Measurements from ENCODE around the gene PFN3.

PFN3 gene
- total RNA-seq = 0 reads per million in 3 experiments

GRCh38 chr5:177399997-177400868 lies at the start of gene PFN3:
Gene PFN3, minus strand, starts transcription at chr5:177400661. Its CDS starts 85 bp downstream, at chr5:177400576.
- no peak for DNase-seq

- DNase-seq = no peak
These were observed 48.9 kb upstream of the PFN3 start for GRCh38 chr5:177449140-177450061.

- no peak for DNase-seq
These were observed 47.9 kb upstream of the PFN3 start for GRCh38 chr5:177448244-177448950.

- DNase-seq = no peak
These were observed 47.3 kb upstream of the PFN3 start for GRCh38 chr5:177447611-177448243.

- DNase-seq = peak; percentile 81
These were observed 46.7 kb upstream of the PFN3 start for GRCh38 chr5:177447066-177447610.

- DNase-seq = peak; percentile 79
These were observed 46.0 kb upstream of the PFN3 start, which contains the start of gene PRR7 for GRCh38 chr5:177446200-177447065. Gene PRR7, plus strand, starts transcription at chr5:177446814. Its CDS starts 8,254 bp downstream, at chr5:177455068.

- DNase-seq = no peak
These were observed 45.4 kb upstream of the PFN3 start for GRCh38 chr5:177445917-177446199.

GRCh38 chr5:177445052-177445916 lies 44.8 kb upstream of the PFN3 start:
- peak; percentile 63 for DNase-seq

- peak; percentile 50 for DNase-seq
These were observed 43.9 kb upstream of the PFN3 start for GRCh38 chr5:177444106-177445051.

GRCh38 chr5:177443144-177443983 lies 42.9 kb upstream of the PFN3 start:
- no peak for DNase-seq

GRCh38 chr5:177442066-177442826 lies 41.8 kb upstream of the PFN3 start:
- DNase-seq = no peak

GRCh38 chr5:177440990-177441780 lies 40.7 kb upstream of the PFN3 start:
- DNase-seq = no peak

- peak; percentile 82 for DNase-seq
These were observed 39.9 kb upstream of the PFN3 start for GRCh38 chr5:177440211-177440989.

GRCh38 chr5:177439518-177440053 lies 39.1 kb upstream of the PFN3 start:
- DNase-seq = no peak

- no peak for DNase-seq
These were observed 38.0 kb upstream of the PFN3 start for GRCh38 chr5:177438468-177438867.

Data from central memory CD4-positive, alpha-beta T cell (primary cell).